ENCODE data around the gene ZNF35. TPM values are rescaled to one million over a fixed set of nuclear protein-coding genes. Genes with fewer than 3 reads are reported as not detected.

The ZNF35 gene
- total RNA-seq (2016; rRNA removed; fragmentation: Illumina TruSeq; extraction: Trizol) (0.22 and 0.62 TPM in 2 replicates), polyA plus RNA-seq (2011; rRNA removed) (0.18 and 0.20 TPM in 2 replicates), polyA minus RNA-seq (2011; rRNA and poly(A)+ RNA removed; ENCODE audit: low replicate concordance) (0.06 and 15.9 TPM in 2 replicates), Bru-seq, nascent RNA (percentile 38 among the genes with signal in this experiment), BruChase-seq, experiment 1, labeled RNA remaining after a 6-hour chase (percentile 41 among the genes with signal in this experiment), BruChase-seq, experiment 2, labeled RNA remaining after a 2-hour chase (percentile 44 among the genes with signal in this experiment)
- 0.18 TPM in 1 of 2 replicates, not detected in the other for total RNA-seq (2016; cell fraction: cytosol; rRNA removed; fragmentation: Illumina TruSeq; extraction: Trizol; ENCODE audit: low read depth)
- 0.16 and 0.37 TPM in 2 replicates for total RNA-seq (2016; cell fraction: insoluble cytoplasmic fraction; rRNA removed; fragmentation: Illumina TruSeq; extraction: Trizol)
- 0.25 and 0.38 TPM in 2 replicates for total RNA-seq (2016; cell fraction: membrane; rRNA removed; fragmentation: Illumina TruSeq; extraction: Trizol)
- total RNA-seq (2016; cell fraction: nucleus; rRNA removed; fragmentation: Illumina TruSeq; extraction: Trizol): 0.68 and 1.1 TPM in 2 replicates
- polyA plus RNA-seq (2011; cell fraction: cytosol; rRNA removed): 0.04 and 0.19 TPM in 2 replicates
- polyA plus RNA-seq (2011; cell fraction: nucleus; rRNA removed): 0.23 and 0.29 TPM in 2 replicates
- polyA plus RNA-seq (2012): 0.36 and 0.47 TPM in 2 replicates
- polyA plus RNA-seq (2016; cell fraction: cytosol; fragmentation: Illumina TruSeq; extraction: Trizol; ENCODE audit: low read depth): 0.03 and 0.08 TPM in 2 replicates
- polyA plus RNA-seq (2016; cell fraction: insoluble cytoplasmic fraction; fragmentation: Illumina TruSeq; extraction: Trizol; ENCODE audit: low read depth): 0.22 and 0.23 TPM in 2 replicates
- 0.10 and 0.21 TPM in 2 replicates for polyA plus RNA-seq (2016; cell fraction: membrane; fragmentation: Illumina TruSeq; extraction: Trizol; ENCODE audit: low read depth)
- 0.46 and 0.55 TPM in 2 replicates for polyA plus RNA-seq (2016; cell fraction: nucleus; fragmentation: Illumina TruSeq; extraction: Trizol; ENCODE audit: insufficient read depth, low read depth)
- polyA minus RNA-seq (2011; cell fraction: cytosol; rRNA and poly(A)+ RNA removed): 0.30 TPM in 1 of 2 replicates, not detected in the other
- 0.64 and 1.2 TPM in 2 replicates for polyA minus RNA-seq (2011; cell fraction: nucleus; rRNA and poly(A)+ RNA removed)
- long read RNA-seq, experiment 1: 0 reads
- long read RNA-seq, experiment 2: 0 reads

- Histone ChIP-seq H3K9ac (ENCODE audit: insufficient read depth, low read depth, low read length) (no peak within 1 kb of the TSS), H3K4me1 (ENCODE audit: insufficient read depth, low read length) (no peaks in the 10 kb centered on the region), H3K27me3 (ENCODE audit: control insufficient read depth in 1 of 2, insufficient read depth in 2 of 2, low read length in 2 of 2) (no peaks in the 10 kb centered on the region), H3K4me3 (replicated peaks in 1 of 3; ENCODE audit: insufficient read depth in 1 of 3, low read depth in 2 of 3, low read length in 3 of 3) (no peak within 1 kb of the TSS), H3K9me3 (ENCODE audit: low read length) (no peaks in the 10 kb centered on the region; the same call in 1 of the 2 replicates), H3K79me2 (ENCODE audit: insufficient read depth, low read length) (no peaks in the 10 kb centered on the region), H3K36me3 (replicated peaks in 1 of 2; ENCODE audit: control insufficient read depth in 1 of 2, insufficient read depth in 2 of 2, low read length in 2 of 2) (peaks cover 0 to 3% of the 10 kb centered on the region in 2 experiments; a peak in 1 of 5 replicates), H2AFZ (ENCODE audit: low read length) (no peak within 1 kb of the TSS), H4K20me1 (ENCODE audit: insufficient read depth, low read length) (no peaks in the 10 kb centered on the region), H3K4me2 (ENCODE audit: low read depth, low read length) (no peak within 1 kb of the TSS), H3K27ac (ENCODE audit: extremely low read length, insufficient read depth, low read length) (no peak within 1 kb of the TSS)
- FAIRE-seq (no peak), ATAC-seq (no peak), DNase-seq (ENCODE audit: low spot score) (no peak)
- WGBS (ENCODE audit: low lambda C conversion rate): 75% methylated on average over 32 of the region's 37 CpGs
- CTCF ChIA-PET (ENCODE audit: low intra/inter-chr PET ratio, low total read pairs): no interaction called here
- POLR2A ChIA-PET: no interaction called here
- TF ChIP-seq NCOR1 (IDR thresholded peaks at IDR 0.05; ENCODE audit: borderline replicate concordance, low read length): no peak
- peak; percentile 72 for TF ChIP-seq AGO2 (optimal IDR thresholded peaks at IDR 0.05; ENCODE audit: low read depth, low read length)
- TF ChIP-seq ZC3H13 (CRISPR knock-in tag; IDR thresholded peaks at IDR 0.05): no peak
- peak; percentile 57 for TF ChIP-seq AGO1 (IDR thresholded peaks at IDR 0.05; ENCODE audit: low read depth, low read length, poor library complexity, severe bottlenecking)
- TF ChIP-seq ZNF496 (CRISPR knock-in tag; IDR thresholded peaks at IDR 0.05; ENCODE audit: insufficient replicate concordance): no peak
- no peak for TF ChIP-seq PHF20 (CRISPR knock-in tag; IDR thresholded peaks at IDR 0.05)
- in situ Hi-C loops (cut with HindIII; ENCODE audit: extremely low pct_ligation_motif_present, low pct_unique_long_range_greater_than_20kb) (no loop called here), intact Hi-C loops (cut with micrococcal nuclease; ENCODE audit: unreplicated experiment) (no loop called here)
- BruUV-seq (replicated peaks): no TSS peak
Measured at GRCh38 chr3:44648564-44649229, at the start of gene ZNF35. ZNF35 (plus strand) TSS chr3:44648732; CDS start chr3:44651068, 2,336 bp downstream.
